ENCODE measurements around the gene NGB.

DNA sequence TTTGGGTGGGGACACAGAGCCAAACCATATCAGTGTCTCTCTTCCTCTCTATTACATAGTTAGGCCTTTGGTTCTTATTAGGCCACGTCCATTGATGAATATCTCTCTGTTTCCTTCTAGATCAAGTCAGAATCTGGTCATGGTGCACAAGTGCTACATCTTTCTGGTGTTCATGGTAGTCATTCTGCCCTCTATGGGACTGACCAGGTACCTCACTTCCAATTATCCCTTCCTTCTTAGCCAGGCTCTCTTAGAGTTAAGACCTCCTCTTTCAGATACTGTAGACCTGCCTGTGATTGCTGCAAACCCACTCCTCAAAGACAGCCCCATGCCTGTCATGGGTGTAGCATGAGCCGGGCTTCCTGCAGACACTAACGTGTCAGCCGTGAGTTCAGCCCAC, 25.2 kb downstream of the NGB start:
- TF ChIP-seq, protein P1, sequence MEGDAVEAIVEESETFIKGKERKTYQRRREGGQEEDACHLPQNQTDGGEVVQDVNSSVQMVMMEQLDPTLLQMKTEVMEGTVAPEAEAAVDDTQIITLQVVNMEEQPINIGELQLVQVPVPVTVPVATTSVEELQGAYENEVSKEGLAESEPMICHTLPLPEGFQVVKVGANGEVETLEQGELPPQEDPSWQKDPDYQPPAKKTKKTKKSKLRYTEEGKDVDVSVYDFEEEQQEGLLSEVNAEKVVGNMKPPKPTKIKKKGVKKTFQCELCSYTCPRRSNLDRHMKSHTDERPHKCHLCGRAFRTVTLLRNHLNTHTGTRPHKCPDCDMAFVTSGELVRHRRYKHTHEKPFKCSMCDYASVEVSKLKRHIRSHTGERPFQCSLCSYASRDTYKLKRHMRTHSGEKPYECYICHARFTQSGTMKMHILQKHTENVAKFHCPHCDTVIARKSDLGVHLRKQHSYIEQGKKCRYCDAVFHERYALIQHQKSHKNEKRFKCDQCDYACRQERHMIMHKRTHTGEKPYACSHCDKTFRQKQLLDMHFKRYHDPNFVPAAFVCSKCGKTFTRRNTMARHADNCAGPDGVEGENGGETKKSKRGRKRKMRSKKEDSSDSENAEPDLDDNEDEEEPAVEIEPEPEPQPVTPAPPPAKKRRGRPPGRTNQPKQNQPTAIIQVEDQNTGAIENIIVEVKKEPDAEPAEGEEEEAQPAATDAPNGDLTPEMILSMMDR (IDR thresholded peaks at IDR 0.05), result no peak
- TF ChIP-seq POLR2AphosphoS5 (IDR thresholded peaks at IDR 0.05), result no peak

All from sigmoid colon (tissue), 4 donors.